ENCODE data around the gene SNX13.

SNX13 gene

GRCh38 chr7:17957871-17958270, 17.6 kb upstream of the SNX13 start:
- Histone ChIP-seq H3K4me3 (no peak overlapping the region), H3K4me1 (no peaks in the 10 kb centered on the region), H3K36me3 (no peaks in the 10 kb centered on the region), H3K27me3 (no peaks in the 10 kb centered on the region), H3K9me3 (no peaks in the 10 kb centered on the region), H3K27ac (no peak overlapping the region)
- TF ChIP-seq CTCF (IDR thresholded peaks at IDR 0.05), result no peak
- intact Hi-C loops (cut with DNase I; ENCODE audit: low total_unique reads), result no loop called here
- no peak for DNase-seq

- no peaks in the 10 kb centered on the region for H3K4me1 ChIP-seq
- no peak for TF ChIP-seq CTCF (IDR thresholded peaks at IDR 0.05)
- H3K27ac ChIP-seq, result no peak overlapping the region
- no peaks in the 10 kb centered on the region for H3K27me3 ChIP-seq
- no peaks in the 10 kb centered on the region for H3K9me3 ChIP-seq
- DNase-seq, result no peak
- H3K4me3 ChIP-seq, result no peak overlapping the region
- intact Hi-C loops (cut with DNase I; ENCODE audit: low total_unique reads), result no loop called here
- no peaks in the 10 kb centered on the region for H3K36me3 ChIP-seq
Observed at GRCh38 chr7:17952387-17952786, 12.1 kb upstream of the SNX13 start.

- intact Hi-C loops (cut with DNase I; ENCODE audit: low total_unique reads), result no loop called here
- H3K4me3 ChIP-seq, result no peak overlapping the region
- no peaks in the 10 kb centered on the region for H3K4me1 ChIP-seq
- no peak overlapping the region for H3K27ac ChIP-seq
- H3K36me3 ChIP-seq, result no peaks in the 10 kb centered on the region
- no peak for TF ChIP-seq CTCF (IDR thresholded peaks at IDR 0.05)
- DNase-seq, result no peak
- H3K27me3 ChIP-seq, result no peaks in the 10 kb centered on the region
- H3K9me3 ChIP-seq, result no peaks in the 10 kb centered on the region
Observed at GRCh38 chr7:17951742-17952254, 11.5 kb upstream of the SNX13 start.

GRCh38 chr7:17948526-17949238, 8.4 kb upstream of the SNX13 start:
- no peak for DNase-seq

GRCh38 chr7:17947620-17948019, 7.3 kb upstream of the SNX13 start:
- no peak for TF ChIP-seq CTCF (IDR thresholded peaks at IDR 0.05)
- Histone ChIP-seq H3K27me3 (no peaks in the 10 kb centered on the region), H3K4me3 (no peak overlapping the region), H3K4me1 (no peaks in the 10 kb centered on the region), H3K9me3 (no peaks in the 10 kb centered on the region), H3K36me3 (no peaks in the 10 kb centered on the region), H3K27ac (no peak overlapping the region)
- intact Hi-C loops (cut with DNase I; ENCODE audit: low total_unique reads), result no loop called here
- DNase-seq, result no peak

More at GRCh38 chr7:17948526-17949238, 8.4 kb upstream of the SNX13 start:
- no peaks in the 10 kb centered on the region for H3K9me3 ChIP-seq
- intact Hi-C loops (cut with DNase I; ENCODE audit: low total_unique reads), result no loop called here
- H3K36me3 ChIP-seq, result no peaks in the 10 kb centered on the region
- H3K4me1 ChIP-seq, result no peaks in the 10 kb centered on the region
- no peak overlapping the region for H3K27ac ChIP-seq
- TF ChIP-seq CTCF (IDR thresholded peaks at IDR 0.05), result no peak
- H3K27me3 ChIP-seq, result no peaks in the 10 kb centered on the region
- no peak overlapping the region for H3K4me3 ChIP-seq
